Ishikawa (cell line): ENCODE results near the gene MR1.

Experiments used
- CEBPB ChIP-seq: IDR thresholded peaks from 2 replicates; pipeline ENCODE4 v1.6.1; 2012
- CREB1 ChIP-seq: IDR thresholded peaks from 2 replicates; pipeline ENCODE4 v1.6.1; 2012; ENCODE audit warnings: low read depth
- EGR1 ChIP-seq: IDR thresholded peaks from 2 replicates; pipeline ENCODE4 v1.6.1; 2012
- EP300 ChIP-seq: IDR thresholded peaks from 2 replicates; pipeline ENCODE4 v1.6.1; 2012; ENCODE audit warnings: borderline replicate concordance
- FOXM1 ChIP-seq: IDR thresholded peaks from 2 replicates; pipeline ENCODE4 v1.6.1; 2012; ENCODE audit warnings: low read depth, borderline replicate concordance
- NFIC ChIP-seq: IDR thresholded peaks from 2 replicates; pipeline ENCODE4 v1.6.1; 2012
- RAD21 ChIP-seq: IDR thresholded peaks from 2 replicates; pipeline ENCODE4 v1.6.1; 2012; ENCODE audit warnings: low read depth
- REST ChIP-seq: IDR thresholded peaks from 2 replicates; pipeline ENCODE4 v1.6.1; 2012; ENCODE audit warnings: low read depth, mild to moderate bottlenecking
- TAF1 ChIP-seq: IDR thresholded peaks from 2 replicates; pipeline ENCODE4 v1.6.1; 2012; ENCODE audit warnings: low read depth, mild to moderate bottlenecking
- TCF12 ChIP-seq: IDR thresholded peaks from 2 replicates; pipeline ENCODE4 v1.6.1; 2012; ENCODE audit warnings: low read depth
- TEAD4 ChIP-seq: IDR thresholded peaks from 2 replicates; pipeline ENCODE4 v1.6.1; 2012
- YY1 ChIP-seq: IDR thresholded peaks from 2 replicates; pipeline ENCODE4 v1.6.1; 2012; ENCODE audit warnings: low read depth
- ZBTB7A ChIP-seq: IDR thresholded peaks from 2 replicates; pipeline ENCODE4 v1.6.1; 2012; ENCODE audit warnings: low read depth
- TF ChIP-seq, protein P1 (sequence below): IDR thresholded peaks from 2 replicates; pipeline ENCODE4 v1.6.1; 2012
- TF ChIP-seq, protein P2 (sequence below): IDR thresholded peaks from 2 replicates; pipeline ENCODE4 v1.6.1; 2012

The MR1 gene

DNA sequence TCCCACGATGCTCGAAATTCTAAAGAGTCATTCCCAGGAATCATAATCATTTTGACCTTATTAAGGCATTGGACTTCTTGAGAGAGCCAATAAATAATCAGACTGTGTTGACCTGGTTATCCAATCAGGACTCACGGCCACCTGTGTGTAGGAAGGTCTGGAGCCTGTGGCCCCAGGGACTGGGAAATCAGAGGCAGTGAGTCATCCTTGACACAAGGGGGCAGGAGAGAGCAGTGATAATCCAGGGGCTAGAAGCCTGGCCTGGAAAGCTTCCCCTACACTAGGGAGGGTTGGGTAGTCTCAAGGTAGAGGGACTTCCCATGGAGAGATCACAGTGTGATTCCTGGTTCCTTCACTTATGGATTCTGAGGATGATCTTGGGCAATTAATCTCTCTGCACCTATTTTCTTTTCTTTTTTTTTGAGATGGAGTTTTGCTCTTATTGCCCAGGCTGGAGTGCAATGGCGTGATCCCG lies 4.7 kb downstream of the MR1 start:
- TF ChIP-seq REST = no peak
- TF ChIP-seq RAD21 = peak; percentile 86

- TF ChIP-seq, protein P1, sequence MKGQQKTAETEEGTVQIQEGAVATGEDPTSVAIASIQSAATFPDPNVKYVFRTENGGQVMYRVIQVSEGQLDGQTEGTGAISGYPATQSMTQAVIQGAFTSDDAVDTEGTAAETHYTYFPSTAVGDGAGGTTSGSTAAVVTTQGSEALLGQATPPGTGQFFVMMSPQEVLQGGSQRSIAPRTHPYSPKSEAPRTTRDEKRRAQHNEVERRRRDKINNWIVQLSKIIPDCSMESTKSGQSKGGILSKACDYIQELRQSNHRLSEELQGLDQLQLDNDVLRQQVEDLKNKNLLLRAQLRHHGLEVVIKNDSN = no peak
- TF ChIP-seq FOXM1 = no peak
- TF ChIP-seq TEAD4 = no peak
- TF ChIP-seq CREB1 = no peak
- TF ChIP-seq EGR1 = no peak
- TF ChIP-seq, protein P2, sequence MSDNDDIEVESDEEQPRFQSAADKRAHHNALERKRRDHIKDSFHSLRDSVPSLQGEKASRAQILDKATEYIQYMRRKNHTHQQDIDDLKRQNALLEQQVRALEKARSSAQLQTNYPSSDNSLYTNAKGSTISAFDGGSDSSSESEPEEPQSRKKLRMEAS = no peak
- no peak for TF ChIP-seq TAF1
- no peak for TF ChIP-seq RAD21
These were observed 6.6 kb downstream of the MR1 start for GRCh38 chr1:181040284-181040865.

DNA sequence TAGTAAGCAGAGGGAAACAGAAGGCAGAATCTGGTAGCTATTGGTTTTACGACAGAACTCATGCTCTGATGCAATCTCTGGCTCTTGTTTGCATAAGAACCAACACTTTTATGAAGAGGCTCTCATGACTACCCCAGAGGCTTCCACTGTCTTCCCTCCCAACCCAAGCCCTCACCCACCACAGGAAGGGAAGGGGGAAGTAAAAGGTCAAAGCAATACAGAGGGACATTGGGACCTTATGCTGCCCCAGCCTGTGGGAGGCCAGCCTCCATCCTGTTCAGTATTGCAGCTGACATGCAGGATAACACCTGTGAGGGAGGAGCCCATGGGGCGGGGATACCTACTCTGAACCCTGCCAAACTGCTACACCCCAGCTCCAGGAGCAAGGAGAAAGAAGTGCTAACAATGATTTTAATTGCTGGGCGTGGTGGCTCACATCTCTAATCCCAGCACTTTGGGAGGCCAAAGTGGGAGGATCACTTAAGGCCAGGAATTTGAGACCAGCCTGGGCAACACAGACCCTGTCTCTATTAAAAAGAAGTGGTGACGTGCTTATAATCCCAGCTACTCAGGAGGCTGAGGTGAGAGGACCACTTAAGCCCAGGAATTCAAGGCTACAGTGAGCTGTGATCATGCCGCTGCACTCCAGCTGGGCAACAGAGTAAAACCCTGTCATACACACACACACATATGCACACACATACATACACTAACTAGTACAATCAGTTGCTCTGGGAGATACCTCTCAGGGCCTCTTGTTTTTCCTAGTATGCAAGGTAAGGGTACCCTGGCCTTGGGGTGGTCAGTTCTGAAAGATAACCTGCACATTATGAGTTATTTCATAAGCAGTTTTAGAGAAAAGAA lies 9.5 kb downstream of the MR1 start:
- TF ChIP-seq REST (no peak), EP300 (no peak), YY1 (no peak)
- TF ChIP-seq, protein P2 = no peak

GRCh38 chr1:181044449-181044966 lies 10.7 kb downstream of the MR1 start:
- TF ChIP-seq REST (no peak), EGR1 (no peak), YY1 (no peak), CEBPB (no peak), EP300 (no peak), TEAD4 (no peak), RAD21 (no peak), TAF1 (no peak), NFIC (no peak)
- TF ChIP-seq, protein P1 = no peak

DNA sequence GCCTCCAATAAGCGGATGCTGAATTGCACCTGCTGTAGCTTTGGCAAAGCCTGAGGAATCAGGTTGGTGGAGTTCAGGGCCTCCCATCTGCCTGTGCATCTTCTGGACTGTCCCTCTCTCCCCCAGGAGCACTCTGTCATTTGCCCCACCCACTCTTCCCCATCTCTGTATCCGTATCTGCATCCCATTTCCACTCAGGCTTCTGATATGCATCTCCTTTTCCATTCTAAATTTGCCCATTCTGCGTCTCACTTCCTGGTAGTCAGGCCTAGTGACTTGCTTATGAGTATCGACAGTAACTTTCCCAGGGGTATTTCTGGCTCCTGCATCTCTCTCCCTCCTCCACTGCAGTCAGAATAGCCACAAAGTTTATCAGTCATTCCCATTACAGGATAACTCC lies 15.6 kb downstream of the MR1 start:
- TF ChIP-seq EP300 (no peak), ZBTB7A (no peak), CEBPB (no peak), EGR1 (no peak), REST (no peak), CREB1 (no peak), FOXM1 (no peak), TEAD4 (no peak), NFIC (no peak), TCF12 (no peak), RAD21 (no peak), YY1 (no peak), TAF1 (no peak)
- TF ChIP-seq, protein P2 = no peak
- TF ChIP-seq, protein P1 = no peak
